HAP-1 (cell line): ENCODE measurements around the gene CAMTA1.
A peak's percentile ranks its signal among the peaks of the same experiment; 100 is the strongest.

Experiments used
- DNase-seq, 2 experiments: peaks; one replicate each; pipeline ENCODE4 v3.0.0-alpha.2; 2016 to 2020; ENCODE audit warnings: low spot score in 2 of 2
- H3K27me3 ChIP-seq: fragments of 250-450 bp; sonication (Bioruptor Pico); 2 replicates; pipeline ENCODE4 v1.5.1; 2020; ENCODE audit warnings: low read depth, mild to moderate bottlenecking, moderate library complexity
- H3K36me3 ChIP-seq: fragments of 250-450 bp; sonication (Bioruptor Pico); replicated peaks from 2 replicates; pipeline ENCODE4 v1.5.1; 2020; ENCODE audit warnings: mild to moderate bottlenecking
- H3K4me1 ChIP-seq: fragments of 250-450 bp; sonication (Bioruptor Pico); 2 replicates; pipeline ENCODE4 v1.5.1; 2020; ENCODE audit warnings: mild to moderate bottlenecking
- H3K4me3 ChIP-seq: fragments of 250-450 bp; sonication (Bioruptor Pico); 2 replicates; pipeline ENCODE4 v1.5.1; 2020; ENCODE audit warnings: mild to moderate bottlenecking, moderate library complexity
- H3K9me3 ChIP-seq: fragments of 250-450 bp; sonication (Bioruptor Pico); 2 replicates; pipeline ENCODE4 v1.5.1; 2020; ENCODE audit warnings: mild to moderate bottlenecking, moderate library complexity
- in situ Hi-C: fragments of 300-500 bp; cut with MboI; formaldehyde crosslinking; loops from 3 replicates; pipeline ENCODE4 v1.14.3; 2020; ENCODE audit warnings: low sequenced_read_pairs, inconsistent platforms, mixed read lengths

CAMTA1 gene

DNA sequence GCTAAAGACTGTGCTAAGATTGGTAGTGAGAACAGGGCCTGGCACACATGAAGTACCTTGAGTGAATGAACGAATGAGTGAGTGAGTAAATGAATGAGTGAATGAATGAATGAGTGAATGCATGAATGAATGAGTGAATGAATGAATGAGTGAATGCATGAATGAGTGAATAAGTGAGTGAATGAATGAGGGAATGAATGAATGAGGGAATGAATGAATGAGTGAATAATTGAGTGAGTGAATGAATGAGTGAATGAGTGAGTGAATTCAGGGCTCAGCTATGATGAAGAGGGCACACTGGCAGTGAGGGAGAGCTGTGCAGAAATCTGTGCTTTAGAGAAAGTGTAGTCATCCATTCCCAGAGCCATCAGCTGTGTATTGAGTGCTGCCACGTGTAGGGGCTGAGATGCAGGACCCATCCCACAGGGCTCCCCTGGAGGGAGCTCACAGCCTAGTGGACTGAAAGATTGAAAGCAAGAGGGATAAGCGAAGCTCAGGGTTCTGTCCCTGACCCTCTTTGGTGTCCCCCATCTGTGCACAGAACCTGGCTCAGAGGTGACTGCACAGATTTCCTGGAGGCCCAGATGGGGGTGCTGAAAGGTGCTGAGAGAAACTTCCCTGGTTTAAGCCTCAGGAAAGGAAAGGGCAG, 767.9 kb downstream of the CAMTA1 start:
- Histone ChIP-seq H3K27me3 (no peaks in the 10 kb centered on the region), H3K9me3 (no peaks in the 10 kb centered on the region), H3K4me3 (no peak overlapping the region), H3K4me1 (no peaks in the 10 kb centered on the region), H3K36me3 (no peaks in the 10 kb centered on the region)
- in situ Hi-C loops: no loop called here
- DNase-seq: no peak

- no peak for DNase-seq
- Histone ChIP-seq H3K36me3 (no peaks in the 10 kb centered on the region), H3K27me3 (no peaks in the 10 kb centered on the region), H3K4me1 (no peaks in the 10 kb centered on the region), H3K4me3 (no peak overlapping the region), H3K9me3 (no peaks in the 10 kb centered on the region)
- in situ Hi-C loops: no loop called here
Observed at GRCh38 chr1:7554385-7555235, 769.4 kb downstream of the CAMTA1 start.

- no peak overlapping the region for H3K4me3 ChIP-seq
- no peaks in the 10 kb centered on the region for H3K27me3 ChIP-seq
- no peaks in the 10 kb centered on the region for H3K4me1 ChIP-seq
- DNase-seq: no peak
- H3K9me3 ChIP-seq: no peaks in the 10 kb centered on the region
- H3K36me3 ChIP-seq: no peaks in the 10 kb centered on the region
- in situ Hi-C loops: no loop called here
Observed at GRCh38 chr1:7555391-7556185, 770.3 kb downstream of the CAMTA1 start.

DNA sequence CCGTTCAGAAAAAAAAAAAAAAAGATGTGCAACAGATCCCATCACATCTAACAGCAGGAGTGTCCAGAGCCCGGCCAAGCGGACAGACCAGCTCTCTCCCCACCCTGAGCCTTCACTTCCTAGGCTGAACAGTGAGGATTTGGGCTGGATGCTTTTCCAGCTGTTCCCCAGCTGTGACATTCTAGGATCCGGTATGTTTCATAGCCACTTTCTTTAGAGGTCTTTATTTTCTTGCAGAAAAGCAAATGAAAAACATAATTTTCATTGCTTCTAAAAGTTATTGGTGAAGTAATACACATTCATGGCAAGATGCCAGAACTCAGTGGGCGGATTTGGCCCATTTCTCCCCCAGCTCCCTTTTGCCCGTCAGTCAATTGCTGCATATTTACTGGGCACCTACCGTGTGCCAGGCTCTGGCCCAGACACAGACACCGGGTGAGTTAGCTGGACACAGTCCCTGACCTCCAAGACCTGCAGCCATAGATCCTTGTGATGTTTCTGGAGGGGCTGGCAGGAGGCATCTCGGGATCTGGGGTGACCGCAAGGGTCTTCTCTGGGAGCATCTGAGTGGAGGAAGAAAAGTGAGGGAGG, 772.1 kb downstream of the CAMTA1 start:
- Histone ChIP-seq H3K27me3 (no peaks in the 10 kb centered on the region), H3K4me1 (no peaks in the 10 kb centered on the region), H3K4me3 (no peak overlapping the region), H3K9me3 (no peaks in the 10 kb centered on the region), H3K36me3 (no peaks in the 10 kb centered on the region)
- no peak for DNase-seq
- in situ Hi-C loops: no loop called here

DNA sequence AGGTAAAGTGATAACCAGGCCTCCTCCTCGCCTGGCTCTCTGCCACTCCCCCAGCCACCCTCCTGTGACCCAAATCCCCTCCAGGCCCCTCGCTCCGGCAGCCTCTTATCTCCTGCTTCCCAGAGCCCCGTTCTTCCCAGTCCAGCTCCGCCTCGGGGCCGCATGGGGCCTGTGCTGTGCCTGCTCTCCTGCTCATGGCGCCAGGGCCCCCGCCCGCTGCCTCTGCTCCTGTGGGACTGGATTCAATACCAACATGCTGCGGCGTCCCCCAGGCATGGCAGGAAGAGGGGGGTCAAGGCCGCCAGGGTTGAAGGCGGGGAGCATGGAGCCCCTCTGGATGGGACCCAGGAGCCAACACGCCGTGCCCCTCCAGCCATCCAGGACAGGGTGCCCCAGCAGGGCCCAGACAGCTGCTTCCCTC, 772.8 kb downstream of the CAMTA1 start:
- in situ Hi-C loops: no loop called here
- Histone ChIP-seq H3K4me3 (no peak overlapping the region), H3K27me3 (no peaks in the 10 kb centered on the region), H3K4me1 (no peaks in the 10 kb centered on the region), H3K36me3 (no peaks in the 10 kb centered on the region), H3K9me3 (no peaks in the 10 kb centered on the region)
- DNase-seq: no peak

- Histone ChIP-seq H3K27me3 (no peaks in the 10 kb centered on the region), H3K4me1 (no peaks in the 10 kb centered on the region), H3K4me3 (no peak overlapping the region), H3K9me3 (no peaks in the 10 kb centered on the region), H3K36me3 (no peaks in the 10 kb centered on the region)
- in situ Hi-C loops: no loop called here
- DNase-seq: no peak
Observed at GRCh38 chr1:7558481-7558880, 773.2 kb downstream of the CAMTA1 start.

GRCh38 chr1:7558921-7559869, 773.9 kb downstream of the CAMTA1 start:
- no peaks in the 10 kb centered on the region for H3K4me1 ChIP-seq
- H3K36me3 ChIP-seq: no peaks in the 10 kb centered on the region
- H3K4me3 ChIP-seq: no peak overlapping the region
- no peaks in the 10 kb centered on the region for H3K9me3 ChIP-seq
- no peak for DNase-seq
- H3K27me3 ChIP-seq: no peaks in the 10 kb centered on the region
- in situ Hi-C loops: no loop called here

GRCh38 chr1:7560128-7560527, 774.9 kb downstream of the CAMTA1 start:
- Histone ChIP-seq H3K36me3 (no peaks in the 10 kb centered on the region), H3K27me3 (no peaks in the 10 kb centered on the region), H3K4me3 (no peak overlapping the region), H3K4me1 (no peaks in the 10 kb centered on the region), H3K9me3 (no peaks in the 10 kb centered on the region)
- DNase-seq: no peak
- in situ Hi-C loops: no loop called here

GRCh38 chr1:7560601-7561181, 775.4 kb downstream of the CAMTA1 start:
- H3K4me3 ChIP-seq: no peak overlapping the region
- in situ Hi-C loops: no loop called here
- no peaks in the 10 kb centered on the region for H3K27me3 ChIP-seq
- H3K4me1 ChIP-seq: no peaks in the 10 kb centered on the region
- no peaks in the 10 kb centered on the region for H3K36me3 ChIP-seq
- DNase-seq: no peak
- H3K9me3 ChIP-seq: no peaks in the 10 kb centered on the region

GRCh38 chr1:7561331-7561921, 776.2 kb downstream of the CAMTA1 start:
- H3K4me3 ChIP-seq: no peak overlapping the region
- no peaks in the 10 kb centered on the region for H3K9me3 ChIP-seq
- H3K4me1 ChIP-seq: no peaks in the 10 kb centered on the region
- peak in 1 of 2 experiments; percentile 64 for DNase-seq
- no peaks in the 10 kb centered on the region for H3K36me3 ChIP-seq
- no peaks in the 10 kb centered on the region for H3K27me3 ChIP-seq
- in situ Hi-C loops: no loop called here

DNA sequence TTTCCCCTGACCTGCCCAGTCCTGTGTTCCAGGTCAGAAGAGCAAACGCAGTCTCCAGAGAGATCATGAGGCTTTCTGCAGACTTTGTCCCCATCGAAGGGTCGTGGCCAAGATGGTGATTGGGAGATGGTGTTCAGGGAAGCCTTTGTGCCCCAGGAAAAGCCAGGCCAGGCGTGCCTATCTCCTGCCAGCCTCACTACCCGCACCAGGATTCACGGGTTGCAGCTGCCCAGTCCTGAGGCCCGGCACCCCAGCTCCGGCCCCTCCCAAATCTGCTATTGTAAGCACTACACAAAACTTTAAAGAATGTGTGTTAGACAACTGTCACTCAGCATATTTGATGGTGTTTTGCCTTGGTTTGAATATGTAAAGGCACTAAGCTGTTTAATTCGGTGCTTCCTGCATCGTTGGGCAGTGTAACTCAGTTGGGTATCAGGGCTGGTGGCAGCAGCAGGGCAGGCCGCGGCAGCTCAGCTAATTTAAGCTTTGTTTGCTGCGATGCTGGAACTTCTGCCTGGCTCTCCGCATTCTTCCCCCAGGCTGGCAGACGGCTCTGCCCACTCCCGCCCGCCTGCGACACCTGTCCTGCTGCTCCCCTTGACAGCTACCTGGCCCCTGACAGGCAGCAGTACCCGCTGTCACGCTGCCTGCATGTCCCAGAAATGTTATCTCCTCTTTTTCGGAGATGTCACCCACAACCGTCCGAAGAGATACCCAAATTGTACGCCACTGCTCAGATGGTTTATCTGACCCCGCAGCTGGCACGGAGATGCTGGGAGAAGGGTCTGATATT, 776.9 kb downstream of the CAMTA1 start:
- Histone ChIP-seq H3K36me3 (no peaks in the 10 kb centered on the region), H3K9me3 (no peaks in the 10 kb centered on the region), H3K27me3 (no peaks in the 10 kb centered on the region), H3K4me1 (no peaks in the 10 kb centered on the region), H3K4me3 (no peak overlapping the region)
- no peak for DNase-seq
- in situ Hi-C loops: no loop called here
